H7 (cell line): ENCODE results near the gene DHX32. TPM values are rescaled to one million over a fixed set of nuclear protein-coding genes. Genes with fewer than 3 reads are reported as not detected.
"Not testable (repeated sequence)": the region's sequence is repeated elsewhere in the genome, so short reads cannot be mapped to it uniquely, and the experiment has no call there.

Experiments used
- DNase-seq: peaks from one replicate; pipeline ENCODE4 v3.0.0; 2012
- H3K27me3 ChIP-seq: 2 replicates; pipeline ENCODE4 v1.6.0; 2011; ENCODE audit warnings: mild to moderate bottlenecking, low read length; ENCODE audit not compliant: control insufficient read depth, insufficient read depth
- H3K36me3 ChIP-seq: replicated peaks from 2 replicates; pipeline ENCODE4 v1.5.1; 2011; ENCODE audit warnings: low read length; ENCODE audit not compliant: control insufficient read depth, insufficient read depth
- H3K4me3 ChIP-seq: 2 replicates; pipeline ENCODE4 v1.5.1; 2011; ENCODE audit warnings: low read depth, mild to moderate bottlenecking, control low read depth, low read length, moderate library complexity; ENCODE audit not compliant: insufficient read depth
- total RNA-seq: library from RNA; depleted of rRNA; stranded (reverse); fragments of >200 nt; shearing (Covaris generic); gene quantifications from 2 replicates; pipeline ENCODE4 v1.2.3, GENCODE V29; 2014

The DHX32 gene
- total RNA-seq, 1 experiment from 2014 or later: 43.8 TPM

DNA sequence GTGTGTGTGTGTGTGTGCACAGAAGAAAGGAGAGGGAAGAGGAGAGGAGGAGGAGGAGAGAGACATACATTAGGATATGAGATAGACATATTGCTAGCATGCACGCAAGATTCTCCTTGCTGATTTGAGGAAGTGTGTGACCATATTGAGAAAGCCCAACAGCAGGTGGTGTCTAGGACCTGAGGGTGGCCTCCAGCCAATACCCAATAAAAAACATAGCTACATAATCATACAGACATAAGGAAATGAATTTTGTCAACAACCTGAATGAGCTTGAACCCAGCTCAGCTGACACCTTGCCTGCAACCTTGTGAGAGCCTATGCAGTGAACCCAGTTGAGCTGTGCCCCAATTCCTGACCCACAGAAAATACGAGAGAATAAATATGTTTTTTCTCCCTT lies 26.5 kb upstream of the DHX32 start:
- H3K4me3 ChIP-seq, H3K36me3 ChIP-seq, H3K27me3 ChIP-seq, DNase-seq: not testable (repeated sequence)

DNA sequence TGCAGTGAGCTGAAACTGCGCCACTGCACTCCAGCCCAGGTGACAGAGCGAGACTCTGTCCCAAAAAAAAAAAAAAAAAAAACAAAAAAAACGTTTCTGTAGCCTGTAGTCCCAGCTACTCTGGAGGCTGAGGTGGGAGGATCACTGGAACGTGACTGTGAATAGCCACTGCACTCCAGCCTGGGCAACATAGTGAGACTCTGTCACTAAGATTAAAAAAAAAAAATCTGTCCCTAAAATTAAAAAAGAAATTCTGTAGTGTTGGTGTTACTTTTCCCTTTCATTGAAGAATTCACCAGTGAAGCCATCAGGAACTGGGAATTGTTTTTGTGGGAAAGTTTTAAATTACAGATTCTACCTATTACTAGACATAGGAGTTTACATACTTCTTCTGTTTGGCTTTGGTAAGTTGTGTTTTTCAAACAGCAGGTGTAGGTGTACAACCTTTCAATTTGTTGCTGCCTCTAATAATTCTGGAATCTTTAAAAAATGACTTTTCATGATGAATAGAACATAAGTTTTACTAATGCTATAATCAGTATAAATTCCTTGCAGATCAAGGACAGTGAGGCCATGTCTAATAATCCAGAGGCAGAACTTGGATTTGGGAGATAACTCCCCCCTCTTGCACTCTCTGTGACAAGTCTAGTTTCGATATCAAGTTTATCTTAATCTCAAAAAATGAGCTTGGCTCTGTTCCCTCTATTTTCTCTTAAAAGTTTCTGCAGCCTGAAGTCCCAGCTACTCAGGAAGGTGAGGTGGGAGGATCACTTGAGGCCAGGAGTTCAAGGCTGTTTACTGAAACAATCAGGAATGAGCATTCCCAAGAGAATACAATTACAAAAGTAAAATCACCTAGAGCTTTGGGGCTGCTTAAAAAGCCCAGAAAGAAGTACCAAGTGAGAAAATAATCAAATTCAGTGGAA lies 24.2 kb upstream of the DHX32 start:
- H3K36me3 ChIP-seq, H3K4me3 ChIP-seq, DNase-seq, H3K27me3 ChIP-seq: not testable (repeated sequence)

DNA sequence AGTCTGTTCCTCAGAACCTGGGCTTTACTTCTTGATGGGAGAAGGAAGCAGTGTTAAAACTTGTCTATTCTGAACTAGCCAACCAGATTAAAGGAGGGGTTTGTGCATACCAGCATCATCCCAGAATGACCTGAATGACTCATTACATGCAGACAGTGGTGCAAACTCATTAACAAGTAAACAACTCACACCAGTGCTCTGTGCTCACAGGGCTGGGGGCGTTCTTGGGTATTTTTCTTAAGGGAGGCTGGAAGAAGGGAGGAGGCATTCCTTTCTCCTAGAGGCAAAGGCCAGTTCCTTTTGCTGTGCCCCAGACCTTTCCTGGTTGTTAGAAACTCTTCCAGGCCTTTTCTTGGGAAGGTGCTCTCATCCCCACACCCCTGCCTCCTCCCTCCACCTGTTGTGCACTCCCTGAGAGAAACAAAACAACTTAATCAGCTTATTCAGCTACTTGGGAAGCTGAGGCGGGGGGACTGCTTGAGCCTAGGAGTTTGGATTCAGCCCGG lies 22.1 kb upstream of the DHX32 start:
- not testable (repeated sequence) for H3K27me3 ChIP-seq, H3K4me3 ChIP-seq, DNase-seq, H3K36me3 ChIP-seq

DNA sequence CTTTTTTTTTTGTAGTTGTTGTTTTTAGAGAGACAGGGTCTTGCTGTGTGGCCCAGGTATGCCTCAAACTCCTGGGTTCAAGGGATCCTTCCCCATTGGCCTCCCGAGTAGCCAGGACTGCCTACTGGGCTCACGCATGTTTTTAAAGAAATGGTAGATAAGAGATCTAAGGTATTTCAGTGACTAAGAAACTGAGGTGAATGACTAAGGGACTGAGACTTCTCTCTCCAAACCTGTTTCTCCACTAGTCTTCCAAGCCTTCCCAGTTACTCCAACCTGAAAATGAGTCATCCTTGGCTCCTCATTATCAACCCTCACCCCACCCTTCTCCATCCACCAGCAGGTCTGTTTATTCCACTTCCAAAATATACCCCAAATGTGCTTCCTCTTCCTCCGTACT lies 19.9 kb upstream of the DHX32 start:
- DNase-seq, H3K27me3 ChIP-seq, H3K4me3 ChIP-seq, H3K36me3 ChIP-seq: not testable (repeated sequence)

DNA sequence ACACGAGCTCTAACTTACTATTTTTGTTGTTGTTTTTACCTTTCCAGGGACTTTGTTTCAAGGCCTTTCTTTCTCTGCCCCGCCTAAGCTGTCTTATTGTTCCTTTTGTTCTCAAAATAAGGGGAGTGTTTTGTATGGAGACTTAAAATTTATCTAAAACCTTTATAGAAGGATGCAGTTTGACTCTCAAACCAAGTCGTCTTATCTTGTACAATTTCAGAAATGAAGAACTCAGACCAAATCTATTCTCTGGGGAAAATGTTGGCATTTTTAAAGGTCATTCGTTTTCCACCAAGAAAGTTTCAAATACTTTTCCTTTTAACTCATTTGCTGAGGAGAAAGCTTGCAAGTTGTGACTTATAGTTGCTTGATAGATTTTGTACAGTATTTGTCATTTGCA lies 16.2 kb upstream of the DHX32 start:
- not testable (repeated sequence) for DNase-seq, H3K27me3 ChIP-seq
- H3K4me3 ChIP-seq: peak overlapping the region; percentile 70; the same call in 1 of the 2 replicates

DNA sequence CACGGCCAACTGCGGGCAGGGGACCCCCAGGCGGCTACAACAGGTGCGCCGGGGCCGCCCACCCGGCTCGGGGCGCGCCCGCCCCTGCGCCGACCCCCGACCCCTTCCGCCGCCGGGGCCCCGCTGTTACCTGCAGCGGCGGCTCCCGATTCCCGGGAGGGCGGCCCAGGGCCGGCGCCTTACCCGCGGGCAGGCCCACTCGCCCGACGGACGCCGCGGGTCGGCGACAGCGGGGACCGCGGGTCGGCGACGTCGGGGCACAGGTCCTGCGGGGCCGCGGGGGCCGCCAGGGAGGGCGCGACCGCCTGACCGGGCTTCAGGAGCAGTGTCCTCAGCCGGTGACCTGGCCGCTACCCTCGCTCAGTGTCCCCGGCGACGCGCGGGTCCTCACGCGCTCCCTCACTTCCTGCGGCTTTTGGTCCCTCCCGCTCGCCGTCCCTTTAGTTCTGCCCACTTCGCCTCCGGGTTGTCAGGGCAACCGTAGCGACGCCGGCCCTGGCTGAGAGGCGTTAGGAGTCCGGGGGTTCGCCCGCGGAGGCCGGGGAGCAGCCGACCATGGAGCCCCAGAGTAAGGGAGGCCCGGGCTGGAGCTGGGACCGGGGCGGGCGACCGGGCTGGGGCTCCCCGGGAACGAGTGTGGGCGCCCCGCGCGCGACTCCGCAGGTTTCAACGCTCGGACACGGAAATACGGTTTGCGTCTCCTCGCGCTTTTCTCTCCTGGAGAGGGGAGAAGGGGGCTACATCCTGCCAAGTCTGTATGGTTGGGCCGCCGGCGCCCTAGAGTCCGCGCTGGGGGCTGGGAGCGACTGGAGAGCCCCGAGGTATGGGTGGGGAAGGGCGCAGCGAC lies 15.2 kb upstream of the DHX32 start, which contains the start of gene FANK1:
Gene FANK1, plus strand, starts transcription at position 477 of the 847 bp plus-strand sequence. Its CDS starts 79 bp downstream, at position 556.
- peak within 1 kb of the TSS; percentile 70 for H3K4me3 ChIP-seq
- peak; percentile 82 for DNase-seq
- H3K36me3 ChIP-seq, H3K27me3 ChIP-seq: not testable (repeated sequence)

More for the DNA sequence above, 16.2 kb upstream of the DHX32 start:
- H3K36me3 ChIP-seq: not testable (repeated sequence)

DNA sequence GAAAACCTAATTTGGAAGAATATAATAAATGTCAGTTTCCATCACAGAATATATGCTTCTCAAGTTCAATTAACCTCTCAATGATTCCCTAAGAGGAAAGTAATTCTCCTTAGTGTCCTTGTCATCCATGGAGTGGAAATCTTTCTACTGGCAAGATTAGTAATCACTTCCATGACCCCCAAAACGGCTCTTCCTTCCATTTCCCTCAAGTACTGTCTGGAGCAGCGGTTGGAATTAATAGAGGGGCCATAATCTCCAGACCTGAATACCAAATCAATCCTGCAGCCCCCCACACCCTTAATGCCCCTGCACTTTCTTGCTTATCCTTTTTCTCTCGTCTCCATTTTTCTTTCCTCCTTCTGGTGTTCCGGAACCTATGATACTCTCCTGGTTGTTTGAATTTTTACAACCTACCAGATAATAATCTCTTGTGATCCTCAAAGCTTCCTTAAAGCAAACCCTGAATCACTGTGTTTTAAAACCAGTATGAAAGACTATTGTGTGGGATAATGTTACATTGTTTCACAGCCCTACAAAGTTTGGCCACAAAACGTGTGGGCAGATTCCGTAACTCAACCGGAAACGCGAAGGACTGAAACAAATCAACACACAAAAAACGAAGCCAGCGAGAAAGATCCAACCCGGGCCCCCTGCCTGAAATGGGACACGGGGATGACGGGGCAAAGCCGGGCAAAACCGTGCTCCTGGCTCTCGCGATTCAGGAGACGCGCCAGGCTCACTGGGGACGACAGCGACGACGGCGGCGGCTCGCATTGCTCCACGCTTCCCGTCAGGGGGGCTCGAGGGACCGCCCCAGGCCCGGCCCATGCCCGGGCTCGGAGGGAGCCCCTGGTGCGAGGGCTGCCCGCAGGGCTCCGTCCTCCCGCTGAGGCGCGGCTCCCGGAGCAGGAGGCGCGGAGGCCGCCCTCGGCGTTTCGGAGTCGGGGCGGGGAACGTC lies 14.3 kb upstream of the DHX32 start:
- DNase-seq: peak; percentile 72
- peak overlapping the region; percentile 70 for H3K4me3 ChIP-seq
- not testable (repeated sequence) for H3K36me3 ChIP-seq, H3K27me3 ChIP-seq

DNA sequence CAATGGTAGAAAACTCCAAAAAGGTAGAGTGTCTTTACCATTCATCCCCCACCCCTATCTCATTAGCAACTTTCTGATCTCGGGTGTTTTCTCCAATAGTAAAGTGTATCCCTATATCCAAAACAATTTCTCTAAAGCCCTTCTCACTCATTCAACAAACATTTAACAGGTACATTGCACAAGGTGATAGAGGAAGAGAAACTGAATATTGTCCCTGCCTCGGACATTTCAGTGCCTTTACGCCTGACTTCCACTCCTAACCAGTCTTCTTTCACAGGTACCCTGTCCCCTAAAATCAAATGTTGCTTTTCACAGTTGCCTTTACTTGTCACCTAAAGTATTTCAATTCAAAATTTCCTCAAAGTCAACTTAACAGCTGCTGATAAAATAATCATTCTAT lies 13.1 kb upstream of the DHX32 start:
- not testable (repeated sequence) for H3K36me3 ChIP-seq, H3K4me3 ChIP-seq

DNA sequence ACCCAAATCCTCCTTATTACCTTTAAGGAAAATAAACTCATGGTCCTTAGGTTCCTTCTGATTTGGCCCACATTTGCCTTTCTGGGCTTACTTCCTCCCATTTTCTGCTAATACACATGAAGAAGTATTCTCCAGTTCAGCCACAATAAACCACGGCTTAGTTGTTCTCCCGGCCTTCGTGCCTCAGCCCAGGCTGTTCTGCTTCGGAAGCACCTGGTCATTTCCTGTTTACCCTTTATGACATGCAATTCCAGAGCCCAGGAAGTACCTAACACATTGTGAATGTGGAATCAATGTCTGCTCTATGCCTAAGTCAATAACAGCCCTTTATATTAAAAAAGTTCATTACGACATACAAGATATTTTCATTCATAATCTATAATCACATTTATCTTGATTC lies 11.3 kb upstream of the DHX32 start:
- not testable (repeated sequence) for H3K27me3 ChIP-seq, DNase-seq, H3K4me3 ChIP-seq, H3K36me3 ChIP-seq

More for the DNA sequence above, 13.1 kb upstream of the DHX32 start:
- H3K27me3 ChIP-seq, DNase-seq: not testable (repeated sequence)

DNA sequence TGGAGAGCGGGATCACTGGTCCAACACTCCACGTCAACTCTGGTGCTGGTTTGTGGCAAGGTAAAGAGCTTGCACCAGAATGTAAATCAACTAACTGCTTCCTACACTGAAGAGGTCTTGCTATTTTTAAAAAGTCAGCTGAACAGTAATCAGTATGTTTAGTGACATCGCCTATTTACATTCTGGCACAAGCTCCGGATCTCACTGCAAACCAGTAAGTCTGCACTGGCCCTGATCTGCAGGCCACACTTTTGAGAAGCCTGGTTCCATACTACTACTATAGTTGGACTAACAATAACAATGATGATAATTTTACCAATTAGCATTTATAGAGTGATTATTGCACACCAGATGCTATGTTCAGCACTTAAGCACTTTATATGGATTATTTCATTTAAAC lies 8.3 kb upstream of the DHX32 start:
- H3K27me3 ChIP-seq, DNase-seq, H3K36me3 ChIP-seq, H3K4me3 ChIP-seq: not testable (repeated sequence)

DNA sequence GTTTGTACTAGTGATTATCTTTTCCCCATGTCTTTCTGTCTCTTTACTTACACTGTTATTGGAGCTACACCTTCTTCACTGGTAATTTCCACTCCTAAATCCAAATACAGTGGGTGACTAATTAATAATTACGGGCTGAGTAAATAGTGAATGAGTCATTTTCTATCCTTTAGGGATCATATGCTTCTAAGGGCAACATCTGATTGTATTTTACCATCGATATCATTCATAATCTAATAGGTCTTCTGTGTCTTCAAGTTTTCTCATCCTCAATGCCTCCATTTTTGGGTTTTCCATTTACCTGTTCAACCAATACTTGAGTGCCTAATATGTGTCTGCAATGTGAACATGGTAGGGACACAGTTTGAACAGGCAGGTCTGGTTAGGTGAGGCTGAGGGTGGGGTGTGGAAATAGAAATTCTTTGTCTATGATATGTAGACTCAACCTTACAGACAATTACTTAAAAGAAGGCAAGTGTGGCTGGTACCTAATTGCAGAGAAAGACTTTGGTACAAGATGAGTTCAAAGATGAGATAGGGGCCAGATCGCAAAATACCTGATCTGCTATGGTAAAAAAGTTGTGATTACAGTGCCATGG lies 5.9 kb upstream of the DHX32 start:
- Histone ChIP-seq H3K4me3 (no peak overlapping the region), H3K27me3 (no peaks in the 10 kb centered on the region), H3K36me3 (no peaks in the 10 kb centered on the region)
- DNase-seq: no peak

DNA sequence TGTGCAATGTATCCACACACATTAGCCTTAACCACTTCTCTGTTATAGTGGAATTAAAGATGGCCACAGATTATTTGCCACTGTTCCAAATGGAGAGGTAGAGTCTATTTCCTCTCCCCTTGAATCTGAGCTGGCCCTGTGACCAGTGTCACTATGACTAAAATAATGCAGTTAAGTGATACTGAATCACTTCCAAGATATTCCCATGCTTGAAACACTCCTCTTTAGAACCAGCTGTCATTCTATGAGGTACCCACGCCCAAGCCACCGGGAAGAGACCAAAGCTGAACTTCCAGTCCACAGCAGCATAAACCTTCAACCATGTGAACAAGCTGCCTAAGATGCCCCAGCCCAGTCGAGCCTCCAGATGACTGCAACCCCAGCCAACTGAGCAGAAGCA lies 2.1 kb upstream of the DHX32 start:
- Histone ChIP-seq H3K4me3 (no peak overlapping the region), H3K36me3 (no peaks in the 10 kb centered on the region)

DNA sequence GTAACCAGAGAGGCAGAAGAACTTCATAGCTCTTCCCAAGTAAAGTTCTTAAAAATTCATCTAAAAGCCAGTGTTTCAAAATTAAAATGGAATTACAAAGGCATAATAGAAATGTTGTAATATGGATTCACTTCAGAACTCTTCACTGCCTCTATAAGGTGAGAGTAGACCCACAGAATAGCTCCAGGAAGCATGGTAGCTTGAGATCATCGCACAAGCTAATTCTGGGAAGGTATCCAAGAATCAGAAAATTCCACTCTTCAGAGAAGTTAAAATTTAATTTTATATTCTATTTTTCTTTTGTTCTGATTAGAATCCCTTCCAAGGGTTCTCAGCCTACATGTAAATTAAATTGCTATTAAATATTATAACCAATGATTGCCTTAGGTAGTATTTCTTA lies 1.5 kb upstream of the DHX32 start:
- Histone ChIP-seq H3K27me3 (no peaks in the 10 kb centered on the region), H3K4me3 (no peak overlapping the region), H3K36me3 (no peaks in the 10 kb centered on the region)
- no peak for DNase-seq

More for the DNA sequence above, 2.1 kb upstream of the DHX32 start:
- H3K27me3 ChIP-seq: no peaks in the 10 kb centered on the region
- no peak for DNase-seq
